ENCODE results near the gene ANO7. TPM values are rescaled to one million over a fixed set of nuclear protein-coding genes. Genes with fewer than 3 reads are reported as not detected.

The ANO7 gene
- total RNA-seq, 1 experiment from 2014 or later = 6.9 TPM

DNA sequence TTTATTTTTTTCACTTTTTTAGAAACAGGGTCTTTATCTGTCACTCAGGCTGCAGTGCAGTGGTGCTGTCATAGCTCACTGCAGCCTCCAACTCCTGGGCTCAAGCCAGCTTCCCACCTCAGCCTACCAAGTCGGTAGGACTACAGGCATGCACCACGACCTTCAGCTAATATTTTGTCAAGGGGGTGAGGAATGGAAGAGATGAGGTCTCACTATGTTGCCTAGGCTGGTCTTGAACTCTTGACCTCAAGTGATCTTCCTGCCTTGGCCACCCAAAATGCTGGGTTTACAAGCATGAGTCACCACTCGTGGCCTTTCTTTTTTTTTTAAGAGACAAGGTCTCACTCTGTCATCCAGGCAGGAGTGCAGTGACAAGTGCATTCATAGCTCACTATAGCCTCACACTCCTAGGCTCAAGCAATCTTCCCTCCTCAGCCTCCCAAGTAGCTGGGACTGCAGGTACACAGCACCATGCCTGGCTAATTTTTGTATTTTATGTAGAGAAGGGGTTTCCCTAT, 24.8 kb upstream of the ANO7 start:
- H3K9me3 ChIP-seq (ENCODE audit: control insufficient read depth, insufficient read depth, low read depth, low read length) = no peaks in the 10 kb centered on the region
- in situ Hi-C loops (cut with HindIII; ENCODE audit: low pct_unique_long_range_greater_than_20kb, low sequenced_read_pairs) (no loop called here), intact Hi-C loops (cut with micrococcal nuclease; ENCODE audit: unreplicated experiment) (no loop called here)
- ChIA-PET CTCF (no interaction called here), POLR2A (interaction anchor here (0.8 kb wide), 1 partner anchor 14 kb away, joined by 4 read pairs; the partner anchor contains the start of genes PASK and PPP1R7)
- no peak overlapping the region for H3K4me3 ChIP-seq (ENCODE audit: low read depth in 2 of 2, low read length in 2 of 2)
- DNase-seq (ENCODE audit: low read depth, low spot score) (no peak), ATAC-seq (no peak)
- TF ChIP-seq CTCF (IDR thresholded peaks at IDR 0.05) = no peak
- no peak for TF ChIP-seq POLR2AphosphoS5 (IDR thresholded peaks at IDR 0.05; ENCODE audit: low read depth, low read length)
- TF ChIP-seq TCF7L2 (IDR thresholded peaks at IDR 0.05; ENCODE audit: low read depth, low read length) = no peak
- TF ChIP-seq SIN3A (IDR thresholded peaks at IDR 0.05; ENCODE audit: borderline replicate concordance, insufficient read depth, low read depth, low read length) = no peak
- no peak for TF ChIP-seq REST (IDR thresholded peaks at IDR 0.05; ENCODE audit: insufficient read depth in 1 of 2, low read depth in 2 of 2, low read length in 1 of 2)
- H3K36me3 ChIP-seq (ENCODE audit: control insufficient read depth, insufficient read depth, low read length) = peaks cover 2% of the 10 kb centered on the region; the same call in 1 of the 2 replicates
- no peaks in the 10 kb centered on the region for H3K27me3 ChIP-seq (ENCODE audit: control insufficient read depth, insufficient read depth, low read length)
- H3K4me1 ChIP-seq (ENCODE audit: control insufficient read depth, insufficient read depth, low read length) = no peaks in the 10 kb centered on the region
- no peak overlapping the region for H3K27ac ChIP-seq (ENCODE audit: low read length)
- BruUV-seq (replicated peaks) = no TSS peak

GRCh38 chr2:241168366-241168765, 20.1 kb upstream of the ANO7 start:
- in situ Hi-C loops (cut with HindIII; ENCODE audit: low pct_unique_long_range_greater_than_20kb, low sequenced_read_pairs) (no loop called here), intact Hi-C loops (cut with micrococcal nuclease; ENCODE audit: unreplicated experiment) (no loop called here)
- Histone ChIP-seq H3K36me3 (ENCODE audit: control insufficient read depth, insufficient read depth, low read length) (peaks cover 2% of the 10 kb centered on the region), H3K27me3 (ENCODE audit: control insufficient read depth, insufficient read depth, low read length) (no peaks in the 10 kb centered on the region), H3K4me1 (ENCODE audit: control insufficient read depth, insufficient read depth, low read length) (no peaks in the 10 kb centered on the region), H3K27ac (ENCODE audit: low read length) (no peak overlapping the region), H3K4me3 (ENCODE audit: low read depth in 2 of 2, low read length in 2 of 2) (no peak overlapping the region), H3K9me3 (ENCODE audit: control insufficient read depth, insufficient read depth, low read depth, low read length) (peaks cover 11% of the 10 kb centered on the region; the same call in 1 of the 2 replicates)
- no peak for TF ChIP-seq REST (IDR thresholded peaks at IDR 0.05; ENCODE audit: insufficient read depth in 1 of 2, low read depth in 2 of 2, low read length in 1 of 2)
- no peak for TF ChIP-seq SIN3A (IDR thresholded peaks at IDR 0.05; ENCODE audit: borderline replicate concordance, insufficient read depth, low read depth, low read length)
- no peak for TF ChIP-seq CTCF (IDR thresholded peaks at IDR 0.05)
- TF ChIP-seq POLR2AphosphoS5 (IDR thresholded peaks at IDR 0.05; ENCODE audit: low read depth, low read length) = no peak
- no peak for TF ChIP-seq TCF7L2 (IDR thresholded peaks at IDR 0.05; ENCODE audit: low read depth, low read length)
- ATAC-seq (no peak), DNase-seq (ENCODE audit: low read depth, low spot score) (no peak)
- CTCF ChIA-PET = no interaction called here
- BruUV-seq (replicated peaks) = no TSS peak
- POLR2A ChIA-PET = no interaction called here
